H1 (cell line): ENCODE results near the gene RBFOX1. TPM values are rescaled to one million over a fixed set of nuclear protein-coding genes. Genes with fewer than 3 reads are reported as not detected.

Experiments
- CTCF ChIA-PET: fragments of 300-600 bp; sonication (Branson Sonifier 250); formaldehyde crosslinking; loops from one replicate; lab custom pipeline; 2021; ENCODE audit not compliant: partially characterized antibody; lab: Charles Lee
- POLR2A ChIA-PET: fragments of 300-600 bp; sonication (Branson Sonifier 250); formaldehyde crosslinking; loops from one replicate; lab custom pipeline; 2021; ENCODE audit warnings: inconsistent platforms; ENCODE audit not compliant: partially characterized antibody; lab: Charles Lee
- DNase-seq, 2 experiments: peaks; one replicate each; pipeline versions ENCODE4 v3.0.0 to v3.0.0-alpha.2; 2010 to 2022; ENCODE audit warnings: low spot score in 2 of 2, low read depth in 1 of 2, mixed read lengths in 1 of 2
- FAIRE-seq: peaks from 2 replicates; lab custom pipeline; 2011; peaks lifted over from hg19 to GRCh38; lab: Jason Lieb, UNC
- H2AFZ ChIP-seq: 2 replicates; pipeline ENCODE4 v1.8.1; 2012; ENCODE audit warnings: low read length, inconsistent platforms
- H2AK5ac ChIP-seq: 2 replicates; pipeline ENCODE4 v1.6.1; 2013; ENCODE audit warnings: low read depth, low read length
- H2BK120ac ChIP-seq: replicated peaks from 2 replicates; pipeline ENCODE3; 2013; ENCODE audit warnings: low read depth, low read length, inconsistent platforms
- H2BK12ac ChIP-seq: 2 replicates; pipeline ENCODE4 v1.6.1; 2013; ENCODE audit warnings: low read depth, low read length
- H2BK15ac ChIP-seq: 2 replicates; pipeline ENCODE4 v1.6.1; 2013; ENCODE audit warnings: low read length
- H2BK20ac ChIP-seq: 2 replicates; pipeline ENCODE4 v1.6.1; 2013; ENCODE audit warnings: low read length
- H2BK5ac ChIP-seq: 2 replicates; pipeline ENCODE4 v1.6.1; 2013; ENCODE audit warnings: low read depth, low read length
- H3K14ac ChIP-seq: 2 replicates; pipeline ENCODE4 v1.6.1; 2013; ENCODE audit warnings: inconsistent platforms; ENCODE audit not compliant: insufficient read length
- H3K18ac ChIP-seq: 2 replicates; pipeline ENCODE4 v1.6.1; 2013; ENCODE audit warnings: low read length; ENCODE audit errors: extremely low read depth
- H3K23ac ChIP-seq: 2 replicates; pipeline ENCODE4 v1.6.1; 2013; ENCODE audit warnings: inconsistent platforms; ENCODE audit not compliant: insufficient read length
- H3K23me2 ChIP-seq: 2 replicates; pipeline ENCODE4 v1.6.1; 2013; ENCODE audit warnings: low read depth, low read length
- H3K27ac ChIP-seq: 2 replicates; pipeline ENCODE4 v1.6.1; 2011; ENCODE audit warnings: low read depth, low read length, inconsistent platforms
- H3K27me3 ChIP-seq, 4 experiments: replicated peaks in 1 of 4; 1 replicate in 1 of 4; 2 replicates in 3 of 4; pipeline versions ENCODE4 v1.6.1 to v1.8.1; 2011 to 2013; ENCODE audit warnings: low read length in 3 of 4, mild to moderate bottlenecking in 3 of 4, inconsistent platforms in 2 of 4, mixed read lengths in 2 of 4, moderate library complexity in 1 of 4; ENCODE audit not compliant: control insufficient read depth in 3 of 4, insufficient read depth in 3 of 4; ENCODE audit errors: extremely low read depth in 1 of 4
- H3K36me3 ChIP-seq, 4 experiments: 2 replicates each; pipeline versions ENCODE4 v1.6.1 to v1.8.1; 2011 to 2013; ENCODE audit warnings: mild to moderate bottlenecking in 4 of 4, low read length in 3 of 4, moderate library complexity in 2 of 4, control low read depth in 1 of 4, inconsistent platforms in 1 of 4; ENCODE audit not compliant: insufficient read depth in 4 of 4, control insufficient read depth in 2 of 4
- H3K4ac ChIP-seq: replicated peaks from 2 replicates; pipeline ENCODE3; 2013; ENCODE audit warnings: low read length, low read depth, mixed read lengths, inconsistent platforms; ENCODE audit not compliant: insufficient read length
- H3K4me1 ChIP-seq, 4 experiments: replicated peaks in 1 of 4; 1 replicate in 1 of 4; 2 replicates in 3 of 4; pipeline versions ENCODE4 v1.6.1 to v1.8.1; 2011 to 2013; ENCODE audit warnings: low read length in 3 of 4, inconsistent platforms in 2 of 4, mixed read lengths in 1 of 4; ENCODE audit not compliant: insufficient read depth in 4 of 4, control insufficient read depth in 3 of 4
- H3K4me2 ChIP-seq, 2 experiments: 2 replicates each; pipeline versions ENCODE4 v1.6.1 to v1.8.1; 2011 to 2013; ENCODE audit warnings: low read depth in 2 of 2, low read length in 2 of 2, control low read depth in 1 of 2, inconsistent platforms in 1 of 2, mild to moderate bottlenecking in 1 of 2; ENCODE audit not compliant: insufficient read depth in 1 of 2
- H3K4me3 ChIP-seq, 4 experiments: fragments of 200-600, 300-600 bp in 1 of 4; sonication (generic), shearing (Covaris generic), sonication (Bioruptor Twin) in 1 of 4; 2 replicates each; pipeline versions ENCODE4 v1.5.1 to v1.8.1; 2011 to 2016; ENCODE audit warnings: low read length in 4 of 4, low read depth in 3 of 4, control low read depth in 2 of 4, inconsistent platforms in 2 of 4, mild to moderate bottlenecking in 2 of 4, mixed read lengths in 1 of 4, moderate library complexity in 1 of 4; ENCODE audit not compliant: insufficient read depth in 2 of 4; ENCODE audit errors: extremely low read depth in 1 of 4
- H3K56ac ChIP-seq: replicated peaks from 2 replicates; pipeline ENCODE3; 2013; ENCODE audit warnings: low read depth, mild to moderate bottlenecking, mixed read lengths, low read length, inconsistent platforms; ENCODE audit not compliant: insufficient read length
- H3K79me1 ChIP-seq: 2 replicates; pipeline ENCODE4 v1.6.1; 2013; ENCODE audit warnings: low read depth, low read length, control low read depth
- H3K79me2 ChIP-seq, 2 experiments: 2 replicates each; pipeline versions ENCODE4 v1.6.1 to v1.8.1; 2012 to 2013; ENCODE audit warnings: low read length in 2 of 2, mild to moderate bottlenecking in 2 of 2, inconsistent platforms in 1 of 2; ENCODE audit not compliant: insufficient read depth in 2 of 2, control insufficient read depth in 1 of 2
- H3K9ac ChIP-seq, 4 experiments: replicated peaks in 1 of 4; 1 replicate in 1 of 4; 2 replicates in 3 of 4; pipeline versions ENCODE4 v1.6.1 to v1.8.1; 2011 to 2013; ENCODE audit warnings: low read depth in 3 of 4, low read length in 3 of 4, control low read depth in 2 of 4, mild to moderate bottlenecking in 2 of 4, moderate library complexity in 2 of 4, inconsistent platforms in 1 of 4; ENCODE audit errors: extremely low read depth in 1 of 4
- H3K9me3 ChIP-seq, 2 experiments: 2 replicates each; pipeline versions ENCODE4 v1.6.1 to v1.8.1; 2012 to 2013; ENCODE audit warnings: mild to moderate bottlenecking in 2 of 2, moderate library complexity in 2 of 2, control low read depth in 1 of 2, inconsistent platforms in 1 of 2, low read depth in 1 of 2, low read length in 1 of 2, mixed read lengths in 1 of 2; ENCODE audit not compliant: insufficient read depth in 2 of 2
- H4K20me1 ChIP-seq, 2 experiments: replicated peaks in 1 of 2; 2 replicates each; pipeline versions ENCODE3 to v1.8.1; 2011 to 2013; ENCODE audit warnings: inconsistent platforms in 2 of 2, low read length in 2 of 2, mild to moderate bottlenecking in 1 of 2; ENCODE audit not compliant: insufficient read depth in 2 of 2, control insufficient read depth in 1 of 2
- H4K5ac ChIP-seq: 2 replicates; pipeline ENCODE4 v1.6.1; 2013; ENCODE audit warnings: low read length, low read depth, mixed read lengths, inconsistent platforms; ENCODE audit not compliant: insufficient read length
- H4K8ac ChIP-seq: 2 replicates; pipeline ENCODE4 v1.8.0; 2013; ENCODE audit warnings: mild to moderate bottlenecking, moderate library complexity, low read length, inconsistent platforms; ENCODE audit not compliant: insufficient read depth; ENCODE audit errors: extremely low read depth
- H4K91ac ChIP-seq: replicated peaks from 2 replicates; pipeline ENCODE3; 2013; ENCODE audit warnings: low read length, mixed read lengths, inconsistent platforms; ENCODE audit not compliant: insufficient read length
- ASH2L ChIP-seq: fragments of 200-600, 300-600 bp; sonication (generic); IDR thresholded peaks from one replicate; pipeline ENCODE4 v1.7.1; 2017; ENCODE audit warnings: low read length
- CTBP2 ChIP-seq: IDR thresholded peaks from 2 replicates; pipeline ENCODE4 v1.7.0; 2011; ENCODE audit warnings: borderline replicate concordance, mild to moderate bottlenecking, moderate library complexity, mixed read lengths, low read length; ENCODE audit not compliant: insufficient read depth, insufficient read length
- EP300 ChIP-seq, 2 experiments: IDR thresholded peaks; 1 replicate in 1 of 2; 2 replicates in 1 of 2; pipeline ENCODE4 v1.6.1; 2011 to 2012; ENCODE audit warnings: low read depth in 2 of 2, low read length in 2 of 2, mild to moderate bottlenecking in 2 of 2, borderline replicate concordance in 1 of 2, inconsistent platforms in 1 of 2, moderate library complexity in 1 of 2
- JUND ChIP-seq: IDR thresholded peaks from 2 replicates; pipeline ENCODE4 v1.6.1; 2011; ENCODE audit warnings: mild to moderate bottlenecking, improper control_type of control experiment, low read length
- KDM4A ChIP-seq: IDR thresholded peaks from one replicate; pipeline ENCODE4 v1.7.1; 2012; ENCODE audit warnings: low read depth, mild to moderate bottlenecking, moderate library complexity, low read length, inconsistent platforms; ENCODE audit not compliant: severe bottlenecking
- NANOG ChIP-seq: IDR thresholded peaks from 2 replicates; pipeline ENCODE4 v1.6.1; 2011; ENCODE audit warnings: low read length, low read depth, mild to moderate bottlenecking, inconsistent platforms; ENCODE audit not compliant: insufficient read depth, poor library complexity, severe bottlenecking
- PHF8 ChIP-seq: fragments of 200-600 bp; sonication (generic); conservative IDR thresholded peaks from 2 replicates; pipeline ENCODE4 v1.7.1; 2012; ENCODE audit warnings: low read depth, mild to moderate bottlenecking, inconsistent platforms, low read length, moderate library complexity
- POU5F1 ChIP-seq: IDR thresholded peaks from 2 replicates; pipeline ENCODE4 v1.6.1; 2011; ENCODE audit warnings: low read depth, mild to moderate bottlenecking, low read length, moderate library complexity
- RFX5 ChIP-seq: IDR thresholded peaks from 2 replicates; pipeline ENCODE4 v1.6.1; 2011; ENCODE audit warnings: low read depth, low read length, improper control_type of control experiment, borderline replicate concordance
- SP2 ChIP-seq: IDR thresholded peaks from 2 replicates; pipeline ENCODE4 v1.6.1; 2012; ENCODE audit warnings: mild to moderate bottlenecking, low read length, inconsistent platforms
- SUZ12 ChIP-seq: fragments of 200-600 bp; sonication (generic); IDR thresholded peaks from 2 replicates; pipeline ENCODE4 v1.6.1; 2012; ENCODE audit warnings: mild to moderate bottlenecking, inconsistent platforms, low read length, moderate library complexity, mixed read lengths
- TAF7 ChIP-seq: optimal IDR thresholded peaks from 2 replicates; pipeline ENCODE3; 2011; ENCODE audit warnings: low read depth, mild to moderate bottlenecking, inconsistent platforms, low read length, moderate library complexity, borderline replicate concordance
- TEAD4 ChIP-seq: IDR thresholded peaks from 2 replicates; pipeline ENCODE4 v1.6.1; 2012; ENCODE audit warnings: low read depth, low read length, inconsistent platforms, mixed read lengths
- YY1 ChIP-seq: IDR thresholded peaks from 2 replicates; pipeline ENCODE4 v1.6.1; 2011; ENCODE audit warnings: low read depth, mild to moderate bottlenecking, low read length
- WGBS, 2 experiments: shearing (Covaris generic) in 1 of 2; methylation state at CpG; one replicate each; pipeline versions ENCODE4 v1.1.6 to v1.1.7; 2013 to 2015; ENCODE audit warnings: low lambda C conversion rate in 2 of 2, mixed read lengths in 2 of 2, inconsistent platforms in 1 of 2, low coverage in 1 of 2, missing lambda C conversion rate in 1 of 2; ENCODE audit not compliant: insufficient replicate concordance in 2 of 2, insufficient coverage in 1 of 2, insufficient read length in 1 of 2; ENCODE audit errors: extremely low coverage in 1 of 2, missing lambda C conversion rate in 1 of 2; 5-methylcytosine and 5-hydroxymethylcytosine counted together
- polyA plus RNA-seq, 7 experiments: library from polyadenylated mRNA; depleted of rRNA in 3 of 7; stranded (reverse) in 5 of 7; unstranded in 2 of 7; fragments of >200 nt in 5 of 7; fragments of 200-250 nt in 2 of 7; gene quantifications; 1 replicate in 5 of 7; 2 replicates in 1 of 7; 4 replicates in 1 of 7; pipeline versions ENCODE4 v1.2.1 to v1.2.3, GENCODE V29; 2011 to 2013; ENCODE audit warnings: missing spikeins in 2 of 7, mixed read lengths in 2 of 7
- total RNA-seq: library from RNA; stranded (reverse); fragmentation: NEBNext Ultra II Directional; extraction: Animal tissue kit (Norgen Biotek cat#: 25700); gene quantifications from 2 replicates; pipeline ENCODE4 v1.2.1, GENCODE V29; 2021
- TF ChIP-seq, protein P1 (sequence below): IDR thresholded peaks from 2 replicates; pipeline ENCODE4 v1.6.1; 2012; ENCODE audit warnings: inconsistent platforms

RBFOX1 gene
- total and polyA plus RNA-seq, 2 of the 8 experiments (the other 6 are each of a cell fraction or from before 2014, with no cell fraction given) = 1.7 to 2.8 TPM

DNA sequence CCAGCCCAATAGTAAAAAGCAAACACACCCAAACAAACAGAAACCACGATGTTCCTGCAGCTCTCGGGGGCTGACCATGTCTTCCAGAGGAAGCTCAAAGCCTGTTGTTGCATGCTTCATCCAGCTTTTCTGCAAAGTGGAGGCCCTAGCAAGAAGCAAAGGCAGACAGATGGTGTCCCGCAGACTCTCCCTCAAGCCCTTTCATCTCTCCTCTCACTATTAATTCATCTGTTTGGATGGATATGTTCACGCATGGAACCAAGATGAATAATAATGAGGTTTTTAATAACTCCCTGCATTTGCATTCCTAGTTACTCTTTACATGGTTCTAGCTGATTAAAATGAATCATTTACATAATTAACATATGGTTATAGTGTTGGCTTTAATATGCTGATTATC lies 36.6 kb downstream of the RBFOX1 start:
- H3K27me3 ChIP-seq = no peaks in the 10 kb centered on the region
- H2BK15ac ChIP-seq = no peak overlapping the region
- H3K9me3 ChIP-seq = no peaks in the 10 kb centered on the region
- H3K4me1 ChIP-seq = peaks cover 0 to 4% (median 0%) of the 10 kb centered on the region in 4 experiments; a peak in 1 of 7 replicates
- no peaks in the 10 kb centered on the region for H3K36me3 ChIP-seq
- H2BK120ac ChIP-seq = no peak overlapping the region
- no peak overlapping the region for H2BK5ac ChIP-seq
- DNase-seq (no peak), FAIRE-seq (no peak)
- H4K8ac ChIP-seq = no peak overlapping the region
- no peak overlapping the region for H3K23ac ChIP-seq
- ChIA-PET CTCF (no interaction called here), POLR2A (no interaction called here)
- no peak overlapping the region for H3K27ac ChIP-seq
- no peak overlapping the region for H2BK12ac ChIP-seq
- no peaks in the 10 kb centered on the region for H3K79me2 ChIP-seq
- 74% methylated on average over 4 of the region's 4 CpGs; no CpG with 5 or more reads in 1 of the 2 experiments for WGBS, 2 experiments
- H2AFZ ChIP-seq = no peak overlapping the region
- no peak overlapping the region for H3K14ac ChIP-seq
- no peak overlapping the region for H2AK5ac ChIP-seq
- H3K4ac ChIP-seq = no peak overlapping the region
- no peak overlapping the region for H3K9ac ChIP-seq
- H4K5ac ChIP-seq = no peak overlapping the region
- no peak overlapping the region for H4K91ac ChIP-seq
- no peak overlapping the region for H2BK20ac ChIP-seq
- H3K4me3 ChIP-seq = no peak overlapping the region
- no peak overlapping the region for H3K56ac ChIP-seq
- no peaks in the 10 kb centered on the region for H3K79me1 ChIP-seq
- no peak overlapping the region for H3K18ac ChIP-seq
- no peak overlapping the region for H3K4me2 ChIP-seq
- H4K20me1 ChIP-seq = no peaks in the 10 kb centered on the region
- no peaks in the 10 kb centered on the region for H3K23me2 ChIP-seq
- no peak for TF ChIP-seq TEAD4
- TF ChIP-seq NANOG = no peak
- no peak for TF ChIP-seq YY1
- TF ChIP-seq SP2 = no peak
- no peak for TF ChIP-seq ASH2L
- TF ChIP-seq, protein P1, sequence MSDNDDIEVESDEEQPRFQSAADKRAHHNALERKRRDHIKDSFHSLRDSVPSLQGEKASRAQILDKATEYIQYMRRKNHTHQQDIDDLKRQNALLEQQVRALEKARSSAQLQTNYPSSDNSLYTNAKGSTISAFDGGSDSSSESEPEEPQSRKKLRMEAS = no peak
- no peak for TF ChIP-seq JUND
- TF ChIP-seq PHF8 = no peak
- TF ChIP-seq KDM4A = no peak
- no peak for TF ChIP-seq SUZ12
- TF ChIP-seq TAF7 = no peak
- no peak for TF ChIP-seq POU5F1
- no peak for TF ChIP-seq CTBP2
- no peak for TF ChIP-seq EP300 (IDR thresholded peaks at IDR 0.05; ENCODE audit: borderline replicate concordance in 1 of 2, low read depth in 2 of 2, low read length in 2 of 2)
- TF ChIP-seq RFX5 = no peak
